Testis (tissue), 3 donors: ENCODE measurements around the gene RUBCN. TPM values are rescaled to one million over a fixed set of nuclear protein-coding genes. Genes with fewer than 3 reads are reported as not detected.
A peak's percentile ranks its signal among the peaks of the same experiment; 100 is the strongest.

Experiments used
- DNase-seq: peaks from one replicate; pipeline ENCODE4 v3.0.0-alpha.2; 2019
- H3K27ac ChIP-seq, 2 donors: fragments of 200-600 bp; sonication (generic); one replicate each; pipeline ENCODE4 v1.5.1; 2019
- H3K27me3 ChIP-seq: fragments of 200-600 bp; sonication (generic); one replicate; pipeline ENCODE4 v1.5.1; 2019
- H3K36me3 ChIP-seq: fragments of 200-600 bp; sonication (generic); one replicate; pipeline ENCODE4 v1.5.1; 2017; ENCODE audit warnings: low read depth; ENCODE audit errors: missing control alignments
- H3K4me1 ChIP-seq: fragments of 200-600 bp; sonication (generic); one replicate; pipeline ENCODE4 v1.5.1; 2019
- H3K4me3 ChIP-seq, 2 donors: fragments of 200-600 bp; sonication (generic); one replicate each; pipeline ENCODE4 v1.5.1; 2017 to 2019
- H3K9me3 ChIP-seq: fragments of 200-600 bp; sonication (generic); one replicate; pipeline ENCODE4 v1.5.1; 2017
- CTCF ChIP-seq, 3 experiments: fragments of 450-650 bp in 2 of 3; fragments of 200-600 bp in 1 of 3; sonication (generic) in 1 of 3; IDR thresholded peaks; one replicate each; pipeline ENCODE4 v1.5.1; 2016 to 2019; ENCODE audit warnings: antibody characterized with exemption in 3 of 3, mild to moderate bottlenecking in 2 of 3, moderate library complexity in 1 of 3
- POLR2A ChIP-seq: fragments of 450-650 bp; IDR thresholded peaks from one replicate; pipeline ENCODE4 v1.6.1; 2017; ENCODE audit warnings: antibody characterized with exemption, mild to moderate bottlenecking, moderate library complexity
- WGBS, 2 donors: methylation state at CpG; one replicate each; pipeline ENCODE4 v1.1.5; 2018; 5-methylcytosine and 5-hydroxymethylcytosine counted together
- intact Hi-C: fragments of 100-400 bp; cut with DNase I; formaldehyde crosslinking; loops from one replicate; pipeline ENCODE4 v1.15.1; 2023; ENCODE audit warnings: low total_unique reads
- polyA plus RNA-seq: library from polyadenylated mRNA; stranded (reverse); fragments of 350-450 nt; fragmentation: Illumina TruSeq; extraction: RNeasy Lipid Tissue Mini Kit (QIAGEN cat#74804); gene quantifications from one replicate; pipeline ENCODE4 v1.2.3, GENCODE V29; 2014; ENCODE audit warnings: low read depth, low replicate concordance; ENCODE audit not compliant: insufficient read depth
- total RNA-seq, 2 donors: library from RNA; depleted of rRNA; stranded (reverse); fragments of >200 nt; gene quantifications; one replicate each; pipeline ENCODE4 v1.2.3, GENCODE V29; 2016

RUBCN gene
- total and polyA plus RNA-seq, 3 donors from 2014 or later, result 44.0 to 159 (median 150) TPM

- Histone ChIP-seq H3K27ac (peak overlapping the region; percentile 98), H3K4me1 (peaks cover 8% of the 10 kb centered on the region), H3K27me3 (no peaks in the 10 kb centered on the region), H3K4me3 (peak overlapping the region in 1 of 2 donors; percentile 95), H3K36me3 (no peaks in the 10 kb centered on the region), H3K9me3 (no peaks in the 10 kb centered on the region)
- TF ChIP-seq POLR2A (no peak), CTCF (IDR thresholded peaks at IDR 0.05) (no peak)
- intact Hi-C loops, result no loop called here
- peak; percentile 58 for DNase-seq
- 55 to 60% methylated on average over 5 of the region's 5 CpGs for WGBS, 2 donors
Measured at GRCh38 chr3:197752107-197752506, 15.4 kb upstream of the RUBCN start.

- no peaks in the 10 kb centered on the region for H3K9me3 ChIP-seq
- no peaks in the 10 kb centered on the region for H3K27me3 ChIP-seq
- peak; percentile 73 for DNase-seq
- peak overlapping the region; percentile 98 for H3K27ac ChIP-seq
- peaks cover 14% of the 10 kb centered on the region for H3K4me1 ChIP-seq
- no peaks in the 10 kb centered on the region for H3K36me3 ChIP-seq
- TF ChIP-seq CTCF (IDR thresholded peaks at IDR 0.05), result no peak
- TF ChIP-seq POLR2A, result no peak
- intact Hi-C loops, result no loop called here
- H3K4me3 ChIP-seq, result peak overlapping the region; percentile 84 to 95
- 5 to 8% methylated on average over 36 of the region's 36 CpGs for WGBS, 2 donors
Measured at GRCh38 chr3:197750858-197751737, 14.4 kb upstream of the RUBCN start.

- DNase-seq, result peak; percentile 69
- Histone ChIP-seq H3K9me3 (no peaks in the 10 kb centered on the region), H3K4me1 (peaks cover 14% of the 10 kb centered on the region), H3K27ac (peak overlapping the region; percentile 98), H3K36me3 (no peaks in the 10 kb centered on the region), H3K27me3 (no peaks in the 10 kb centered on the region), H3K4me3 (peak overlapping the region; percentile 84 to 95)
- TF ChIP-seq POLR2A, result no peak
- no peak for TF ChIP-seq CTCF (IDR thresholded peaks at IDR 0.05)
- WGBS, 2 donors, result 0% methylated on average over 17 to 43 of the region's 43 CpGs
- intact Hi-C loops, result no loop called here
Measured at GRCh38 chr3:197750396-197750831, 13.7 kb upstream of the RUBCN start.

- intact Hi-C loops, result no loop called here
- DNase-seq, result peak; percentile 92
- Histone ChIP-seq H3K9me3 (no peaks in the 10 kb centered on the region), H3K4me1 (peaks cover 14% of the 10 kb centered on the region), H3K4me3 (peak within 1 kb of the TSS; percentile 84 to 95), H3K36me3 (no peaks in the 10 kb centered on the region), H3K27me3 (no peaks in the 10 kb centered on the region), H3K27ac (peak within 1 kb of the TSS; percentile 98)
- TF ChIP-seq CTCF (IDR thresholded peaks at IDR 0.05) (peak; percentile 45 to 59 (median 54)), POLR2A (peak; percentile 18)
- 0 to 1% methylated on average over 5 to 57 of the region's 104 CpGs for WGBS, 2 donors
Measured at GRCh38 chr3:197749601-197750395, 13.1 kb upstream of the RUBCN start, which contains the start of gene FYTTD1. Gene FYTTD1, plus strand, starts transcription at chr3:197749883. Its CDS starts 89 bp downstream, at chr3:197749972.
